ENCODE measurements around the gene POLG.
"Not testable (repeated sequence)": the region's sequence is repeated elsewhere in the genome, so short reads cannot be mapped to it uniquely, and the experiment has no call there.

POLG gene

DNA sequence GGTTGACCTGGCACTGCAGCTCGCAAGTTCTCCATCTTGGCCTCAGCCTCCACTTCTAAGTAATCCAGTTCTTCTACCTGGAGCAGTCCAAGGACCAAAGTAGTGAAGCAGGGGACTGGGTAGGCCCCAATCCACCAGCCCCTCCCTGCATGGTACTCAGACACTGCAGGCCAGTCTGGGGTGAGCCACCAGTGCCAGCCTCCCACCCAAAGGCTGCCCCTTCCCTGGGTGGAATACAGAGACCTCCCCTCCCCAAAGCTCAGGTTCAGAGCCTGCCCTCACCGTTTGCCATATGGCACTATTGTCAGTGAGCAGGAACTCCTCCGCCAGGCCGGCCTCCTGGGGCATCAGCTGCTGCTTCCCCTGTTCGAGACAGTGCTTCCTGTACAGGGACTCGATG, 10.8 kb downstream of the POLG start:
- DNase-seq: no peak

DNA sequence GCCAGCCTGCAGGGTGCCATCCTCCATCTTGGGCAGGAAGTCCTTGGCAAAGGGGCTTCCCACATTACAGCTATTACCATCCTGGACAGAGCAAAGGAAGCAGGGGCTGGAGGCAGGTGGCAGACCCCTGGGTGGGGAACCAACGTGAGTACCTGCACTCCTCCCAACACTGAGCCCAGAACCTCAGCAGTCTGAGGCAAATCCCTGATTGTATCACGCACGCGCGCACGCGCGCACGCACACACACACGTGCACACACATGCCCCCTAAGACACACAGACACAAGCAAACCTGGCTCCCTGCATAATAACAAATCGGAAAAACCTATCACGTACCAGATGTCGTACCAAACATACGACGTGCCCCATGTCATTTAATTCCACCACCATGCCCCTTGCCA, 11.8 kb downstream of the POLG start:
- DNase-seq: no peak

DNA sequence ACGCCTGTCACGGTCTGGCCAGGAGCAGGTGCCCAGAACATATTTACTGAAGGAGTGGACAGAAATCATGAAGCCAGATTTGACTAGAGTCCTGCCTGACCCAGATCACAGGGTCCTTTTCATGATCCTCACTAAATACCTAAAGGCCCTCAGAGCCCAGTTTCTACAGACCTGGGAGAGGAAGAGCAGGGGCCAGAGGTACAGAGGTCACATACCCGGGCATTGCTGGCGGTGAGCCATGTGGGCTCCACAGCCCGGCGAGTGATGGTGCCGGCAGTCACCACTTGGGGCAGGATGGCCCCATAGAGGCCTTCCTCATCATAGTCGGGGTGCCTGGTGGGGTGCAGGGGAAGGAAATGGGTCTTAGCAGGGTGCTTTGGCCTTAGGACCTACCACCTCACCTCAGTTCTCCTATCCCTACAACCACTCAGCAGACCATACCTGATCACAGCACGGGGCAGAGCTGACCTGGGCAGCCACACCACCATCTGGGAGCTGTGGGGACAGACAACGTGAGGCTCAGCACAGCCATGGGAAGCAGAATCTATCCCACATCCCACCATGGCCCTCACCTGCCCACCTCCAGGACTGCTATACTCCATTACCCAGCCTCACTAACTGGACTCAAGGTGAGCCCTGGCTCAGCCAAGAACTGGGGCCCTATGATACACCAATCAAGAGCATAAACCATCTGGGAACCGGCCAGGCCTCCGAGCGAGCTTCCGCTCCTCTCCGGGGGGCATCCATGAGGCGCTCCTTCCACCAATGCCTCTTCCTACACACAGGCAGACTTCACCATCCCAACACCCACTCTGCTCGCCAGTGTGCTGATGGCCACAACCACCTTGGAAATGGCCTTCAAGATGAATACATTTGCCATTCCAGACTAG, 12.9 kb downstream of the POLG start:
- no peak for DNase-seq

DNA sequence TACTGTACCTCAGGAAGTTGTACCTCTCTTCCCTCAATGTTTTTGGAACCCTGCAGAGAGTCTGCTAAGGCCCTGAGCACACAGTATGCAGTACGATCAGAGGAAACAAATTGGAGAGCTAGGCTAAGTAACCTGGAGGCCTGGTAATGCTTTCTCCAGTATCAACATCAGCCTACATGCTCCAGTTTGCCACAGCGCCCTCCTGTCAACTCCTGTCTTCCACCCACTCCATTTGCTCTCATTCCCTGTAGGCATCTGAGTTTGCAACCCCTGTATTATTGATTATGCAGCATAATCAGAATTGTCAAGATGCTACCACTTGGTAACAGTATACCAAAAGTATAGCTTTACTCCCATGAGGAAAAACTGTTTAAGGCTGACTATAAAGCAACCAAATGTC, 14.4 kb downstream of the POLG start:
- no peak for DNase-seq

DNA sequence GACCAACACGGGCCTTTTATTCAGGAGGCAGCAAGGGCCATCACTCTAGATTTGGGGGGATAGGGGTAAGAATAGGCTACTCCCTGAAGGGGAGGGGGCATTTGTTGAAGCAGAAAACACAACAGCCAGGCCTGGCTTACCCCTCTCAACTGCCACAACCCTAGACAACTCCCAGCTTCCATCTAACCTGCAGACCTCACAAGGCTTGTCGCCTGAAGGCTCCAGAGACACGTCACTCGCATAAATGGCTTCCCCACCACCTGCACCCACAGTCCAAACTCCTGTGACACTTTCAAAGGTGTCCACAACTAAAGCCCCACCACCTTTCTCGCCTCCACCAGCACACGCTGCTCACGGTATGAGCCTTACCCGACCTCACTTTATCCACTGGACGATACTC, 14.9 kb downstream of the POLG start:
- no peak for DNase-seq

DNA sequence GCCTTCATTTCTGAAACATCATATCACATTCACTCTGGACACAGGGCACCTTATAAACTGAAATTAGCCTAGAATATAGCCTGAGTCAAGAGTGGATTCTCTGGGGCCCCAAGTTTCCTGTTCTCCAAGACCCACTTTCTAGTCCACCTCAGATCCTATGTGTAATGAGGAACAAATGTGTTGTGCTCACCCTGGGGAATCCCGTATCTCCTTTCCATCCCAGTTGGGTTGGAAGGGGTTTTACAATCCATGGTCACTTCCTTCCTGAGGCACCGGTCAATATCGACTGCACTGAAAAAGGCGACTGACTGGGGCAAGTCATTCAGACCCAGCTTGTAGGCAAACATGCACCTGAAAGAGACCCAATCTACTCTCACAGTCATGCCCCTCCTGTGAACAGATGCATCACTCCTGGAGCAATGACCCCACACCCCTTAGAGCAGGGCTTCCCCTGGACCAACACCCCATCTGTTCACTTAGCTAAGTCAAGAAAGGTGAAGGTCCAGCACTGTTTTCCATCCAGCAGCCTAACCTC, 17.4 kb downstream of the POLG start:
- no peak for DNase-seq

DNA sequence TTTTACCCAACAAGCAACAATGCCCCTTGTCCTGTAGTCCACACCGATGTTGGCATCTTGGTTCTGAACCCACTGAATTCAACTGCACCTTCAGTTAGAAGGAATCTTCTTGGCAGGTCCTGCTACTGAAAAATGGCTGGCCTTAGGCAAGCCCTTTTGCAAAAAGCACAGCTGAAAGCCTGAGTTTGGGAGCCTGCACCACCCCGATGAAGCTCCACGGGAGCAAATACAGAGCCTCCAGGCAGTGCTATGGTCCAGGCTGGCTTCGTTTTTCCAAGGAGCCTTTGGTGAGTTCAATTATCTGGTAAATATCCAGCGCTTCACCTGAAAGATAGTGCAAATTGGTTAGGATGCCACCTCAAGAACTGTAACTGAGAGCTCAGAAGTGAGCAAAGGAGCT, 18.1 kb downstream of the POLG start:
- DNase-seq: no peak

DNA sequence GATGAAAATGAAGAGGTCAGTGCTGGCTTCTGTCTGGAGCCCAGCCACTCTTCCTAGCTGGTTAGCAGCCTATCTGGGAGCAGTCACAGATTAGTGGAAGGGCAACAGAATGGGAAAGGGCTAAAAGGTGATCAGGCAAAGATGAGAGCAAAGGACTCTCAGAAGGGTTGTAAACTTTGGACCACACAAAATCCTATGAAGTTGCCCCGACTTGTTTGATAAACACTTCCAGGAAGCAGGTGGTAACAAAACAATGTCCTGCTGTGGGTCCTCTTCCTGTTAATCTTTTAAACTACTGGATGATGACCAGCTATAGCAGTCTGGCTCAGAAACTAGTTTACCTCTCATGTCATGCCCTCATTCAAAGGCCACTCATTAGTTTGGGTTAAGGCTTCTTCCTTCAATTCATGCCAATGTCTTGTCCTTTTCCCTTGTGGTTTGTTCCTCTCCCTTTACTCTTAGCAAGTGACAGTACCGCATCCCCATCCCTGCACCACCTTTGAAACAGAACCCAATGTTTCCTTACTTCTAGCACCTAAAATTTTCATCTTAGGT, 19.2 kb downstream of the POLG start:
- no peak for DNase-seq

DNA sequence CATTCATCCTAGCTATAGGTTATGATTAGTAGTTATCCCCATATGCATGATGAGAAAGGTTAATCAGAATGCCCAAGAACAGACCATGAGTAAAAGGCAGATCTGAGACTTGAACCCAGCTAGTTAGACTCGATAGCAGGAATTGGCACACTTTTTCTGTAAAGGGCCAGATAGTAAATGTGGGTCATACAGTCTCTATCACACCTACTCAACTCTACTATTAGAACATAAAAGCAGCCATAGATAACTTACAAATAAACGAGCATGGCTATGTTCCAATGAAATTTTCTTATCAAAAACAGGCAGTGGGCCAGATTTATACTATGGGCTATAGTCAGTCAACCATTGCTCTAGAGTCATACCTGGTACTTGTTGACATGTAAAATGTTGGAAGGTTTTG, 24.6 kb downstream of the POLG start:
- DNase-seq: no peak

DNA sequence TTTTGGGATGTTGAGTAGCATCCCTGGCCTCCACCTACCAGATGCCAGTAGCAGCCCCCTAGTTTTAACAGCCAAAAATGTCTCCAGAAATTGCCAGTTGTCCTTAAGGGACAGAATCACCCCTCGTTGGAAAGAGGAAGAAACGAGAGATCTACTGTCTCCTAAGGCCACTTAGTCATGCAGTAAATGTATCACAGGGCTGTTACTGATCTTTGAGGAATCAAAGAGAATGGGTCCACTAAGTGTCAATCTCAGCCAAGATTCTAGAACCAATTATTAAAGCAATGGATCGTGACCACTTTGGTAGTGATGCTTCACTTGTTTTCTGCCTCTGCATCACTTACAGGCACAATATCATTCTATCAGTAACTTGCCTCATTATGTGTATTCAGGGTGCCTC, 26.4 kb downstream of the POLG start:
- no peak for DNase-seq

DNA sequence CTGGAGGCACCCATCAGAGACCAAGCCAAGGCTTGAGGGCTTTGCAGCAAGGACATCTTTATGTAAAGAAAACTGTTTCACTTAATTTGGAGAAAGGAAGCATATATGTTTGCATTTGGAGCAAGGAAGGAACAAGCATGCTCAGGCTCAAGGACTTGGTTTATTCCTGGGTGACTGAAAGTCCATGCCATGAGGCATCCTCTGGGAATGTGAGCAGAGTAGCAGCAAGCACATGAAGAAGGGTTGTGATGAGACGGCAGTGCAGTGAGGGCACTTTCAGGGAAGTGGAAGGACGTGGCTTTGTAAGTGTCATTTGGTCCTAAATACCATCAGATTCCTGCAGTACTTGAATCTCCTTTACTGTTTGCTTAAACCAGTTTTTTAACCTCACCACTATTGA, 26.8 kb downstream of the POLG start:
- no peak for DNase-seq

DNA sequence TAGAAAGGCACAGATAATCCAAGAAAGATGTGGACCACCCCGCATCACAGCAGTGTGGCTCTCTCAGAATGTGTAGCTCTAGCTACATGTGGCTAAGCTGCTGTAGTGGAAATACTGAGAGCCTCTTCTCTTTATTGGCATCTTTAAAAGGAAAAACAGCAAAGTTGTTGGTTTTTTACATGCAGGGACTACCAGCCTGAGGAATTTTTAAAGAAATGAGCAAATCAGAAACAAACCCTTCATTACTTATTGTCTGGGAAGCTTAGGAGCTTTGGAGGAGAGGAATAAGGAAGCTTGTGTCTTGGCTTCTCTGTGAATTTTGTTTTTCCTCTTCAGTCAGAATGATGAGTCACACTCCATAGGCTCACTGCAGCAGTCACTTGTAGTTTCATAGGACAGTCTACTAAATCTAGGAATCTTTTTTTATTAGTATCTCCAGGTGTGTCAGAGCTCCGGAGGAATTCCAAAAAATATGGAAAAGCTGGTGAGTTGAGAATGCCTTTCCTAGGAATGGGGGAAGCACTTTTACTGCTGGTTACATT, 27.5 kb downstream of the POLG start:
- no peak for DNase-seq

DNA sequence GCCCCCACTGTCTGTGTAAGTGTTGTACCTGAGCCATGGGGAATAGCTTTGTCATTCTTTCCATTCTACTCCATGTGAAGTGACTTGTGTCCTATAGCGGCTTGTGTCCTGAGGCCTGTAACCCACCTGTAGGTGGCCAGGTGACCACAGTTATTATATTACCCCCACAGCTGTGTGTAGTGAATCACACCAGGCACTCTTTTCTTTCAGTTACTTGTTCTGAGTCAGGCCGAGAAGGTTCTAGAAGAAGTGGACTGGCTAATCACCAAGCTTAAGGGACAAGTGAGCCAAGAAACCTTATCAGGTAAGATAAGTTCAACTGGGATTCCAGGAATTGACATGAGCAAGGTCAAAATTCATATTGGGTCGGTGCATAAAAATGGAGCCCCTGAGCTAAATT, 29.2 kb downstream of the POLG start:
- no peak for DNase-seq

DNA sequence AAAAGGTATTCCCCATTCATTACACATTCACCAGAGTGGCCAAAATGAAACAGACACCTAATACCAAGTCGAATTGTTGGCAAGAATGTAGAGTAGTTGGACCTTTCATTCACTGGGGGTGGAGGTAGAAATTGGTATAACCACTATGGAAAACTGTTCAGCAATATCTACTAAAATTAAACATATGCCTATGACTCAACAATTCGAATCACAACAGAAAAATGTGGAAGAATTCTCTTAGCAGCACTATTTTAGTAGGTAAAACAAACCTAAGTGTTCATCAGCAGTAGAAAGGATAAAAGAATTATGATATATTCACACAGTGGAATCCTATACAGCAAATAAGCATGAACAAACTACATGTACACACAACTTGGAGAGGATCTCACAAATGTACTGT, 30.6 kb downstream of the POLG start:
- no peak for DNase-seq

DNA sequence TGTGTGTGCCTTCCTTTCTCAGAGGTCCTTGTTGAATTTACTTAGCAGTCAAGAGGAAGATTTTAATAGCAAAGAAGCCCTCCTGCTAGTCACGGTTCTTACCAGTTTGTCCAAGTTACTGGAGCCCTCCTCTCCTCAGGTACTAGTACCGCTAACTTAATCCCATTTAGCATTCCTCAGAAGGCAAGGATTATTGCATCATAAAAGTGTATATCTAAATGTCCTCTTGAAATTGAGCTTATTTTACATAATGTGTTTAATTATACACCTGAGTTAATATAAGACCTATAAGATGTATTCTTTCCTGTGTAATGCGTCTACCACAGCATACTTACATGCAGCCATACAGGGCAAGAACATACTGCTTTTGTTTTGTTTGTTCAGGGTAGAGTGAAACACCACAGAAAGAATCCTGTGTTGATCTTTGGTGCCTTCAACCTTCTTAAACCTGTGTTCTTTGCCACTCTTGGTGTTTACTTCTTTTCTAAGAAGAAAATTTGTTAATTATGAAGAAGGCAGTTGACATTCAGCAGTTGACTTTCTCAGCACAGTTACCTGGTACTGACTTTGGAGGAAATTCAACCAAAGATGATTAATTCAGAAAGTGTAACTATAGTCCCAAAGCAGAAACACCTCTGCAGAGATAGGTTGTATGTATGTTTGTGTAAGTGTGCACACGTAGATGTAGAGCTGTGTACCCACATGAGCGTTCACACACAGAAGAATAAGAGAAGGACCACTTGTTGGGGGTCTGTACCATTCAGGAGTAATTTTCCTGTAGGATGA, 33.1 kb downstream of the POLG start:
- no peak for DNase-seq

DNA sequence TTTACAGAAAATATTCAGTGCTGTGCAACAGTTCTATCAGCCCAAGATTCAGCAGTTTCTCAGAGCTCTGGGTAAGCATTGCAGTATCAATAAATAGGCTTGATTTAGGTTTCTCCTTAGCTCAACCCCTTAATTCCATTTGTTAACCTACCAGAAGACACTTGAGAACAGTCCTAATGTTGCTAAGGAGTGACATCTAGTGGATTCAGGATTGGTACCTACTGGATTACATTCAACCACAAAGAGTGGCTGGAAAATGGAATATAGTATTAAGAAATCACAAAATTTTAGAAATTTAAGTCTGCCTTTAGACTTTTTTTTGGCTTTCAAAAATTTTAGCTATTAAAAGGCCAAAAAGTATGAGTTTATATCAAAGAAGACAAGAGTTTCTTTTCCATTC, 34.7 kb downstream of the POLG start:
- DNase-seq: no peak

DNA sequence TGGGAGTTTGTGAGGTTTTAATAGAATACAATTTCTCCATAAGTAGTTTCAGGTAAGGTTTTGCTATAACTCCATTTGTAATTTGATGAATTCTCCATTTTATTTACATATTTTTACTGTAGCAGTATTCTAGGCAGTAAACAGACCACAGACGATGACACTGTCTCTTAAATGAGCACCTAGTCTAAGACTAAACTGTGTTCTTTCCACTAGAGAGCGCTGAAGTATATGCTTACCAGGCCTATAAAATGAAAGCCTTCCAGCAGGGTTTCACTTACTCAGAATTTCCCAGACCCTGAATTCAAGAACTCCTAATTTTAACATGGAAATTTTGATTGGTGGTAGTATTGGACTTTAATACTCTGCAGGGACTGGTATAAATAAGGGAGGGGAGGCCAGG, 41.6 kb downstream of the POLG start:
- no peak for DNase-seq

DNA sequence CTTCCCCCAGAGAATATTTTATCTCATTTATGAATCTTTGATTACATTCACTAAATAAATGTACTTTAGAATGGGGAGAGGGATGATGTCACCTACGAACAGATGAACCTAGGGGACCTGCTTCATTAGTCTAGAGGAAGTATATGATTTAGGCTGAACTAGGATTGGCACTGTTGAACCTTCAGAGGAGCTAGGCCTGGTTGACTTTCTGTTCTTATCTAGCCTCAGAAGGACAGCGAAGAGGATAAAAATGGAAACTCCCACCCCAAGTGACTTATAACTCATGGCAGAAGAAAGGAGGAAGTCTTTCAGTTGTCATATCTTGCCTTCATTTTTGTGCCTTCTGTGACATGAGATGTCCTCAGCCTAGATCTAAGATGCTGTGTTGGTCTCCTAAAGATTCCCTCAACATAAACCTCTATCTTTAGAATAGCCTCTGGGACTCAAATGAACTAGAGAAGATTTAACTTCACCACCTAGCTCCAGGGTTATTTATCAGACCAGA, 42.6 kb downstream of the POLG start:
- DNase-seq: no peak

DNA sequence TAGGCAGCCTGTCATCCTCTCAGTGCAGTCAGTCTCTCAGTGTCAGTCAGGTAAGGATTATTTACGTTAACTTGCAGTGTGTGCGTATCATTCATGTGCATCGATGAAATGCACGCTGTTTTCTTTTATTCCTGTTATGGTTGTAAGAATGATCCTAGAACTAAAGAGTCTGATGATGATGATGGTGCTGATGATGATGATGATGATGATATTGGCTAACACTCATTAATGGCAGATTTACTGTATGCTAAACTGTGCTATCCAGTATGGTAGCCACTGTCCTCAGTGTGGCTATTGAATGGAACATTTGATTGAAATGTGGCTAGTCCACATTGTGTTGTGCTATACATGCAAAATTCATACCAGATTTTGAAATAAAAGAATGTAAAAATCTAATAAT, 51.4 kb downstream of the POLG start:
- no peak for DNase-seq

DNA sequence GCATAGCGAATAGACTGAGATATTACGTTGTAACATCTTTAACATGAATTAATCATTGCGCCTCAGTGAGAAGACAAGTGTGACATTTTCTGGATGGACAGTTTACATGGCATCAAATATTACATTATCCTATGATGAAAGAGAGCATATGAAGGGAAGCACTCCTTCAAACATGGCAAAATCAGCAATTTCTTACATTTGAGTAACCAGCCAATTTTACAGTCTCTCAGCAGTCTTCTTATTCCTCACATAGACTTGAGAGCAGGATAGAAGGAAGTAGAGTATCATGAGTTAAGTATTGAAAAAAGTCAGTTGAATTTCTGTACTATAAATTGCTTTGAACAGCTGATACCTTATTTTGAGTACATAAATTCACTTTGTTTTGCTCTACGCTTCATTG, 52.0 kb downstream of the POLG start:
- DNase-seq: no peak

DNA sequence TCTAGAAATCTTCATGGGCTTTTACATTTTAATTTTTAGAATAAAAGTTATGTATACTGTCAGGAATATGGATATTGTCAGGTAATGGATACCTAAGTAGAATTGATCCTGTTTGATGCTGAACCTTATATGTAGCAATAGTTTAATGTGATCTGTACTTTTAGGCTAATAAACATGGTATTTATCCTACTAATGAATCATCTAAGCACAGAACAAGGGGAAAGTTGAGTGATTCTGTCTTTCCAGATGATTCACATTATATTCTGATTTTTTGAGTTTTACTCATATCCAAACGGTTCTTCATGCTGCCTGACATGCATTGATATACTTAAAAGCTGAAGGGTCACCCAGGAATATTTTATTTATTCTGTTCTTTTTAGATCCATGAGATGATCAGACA, 56.3 kb downstream of the POLG start:
- no peak for DNase-seq

DNA sequence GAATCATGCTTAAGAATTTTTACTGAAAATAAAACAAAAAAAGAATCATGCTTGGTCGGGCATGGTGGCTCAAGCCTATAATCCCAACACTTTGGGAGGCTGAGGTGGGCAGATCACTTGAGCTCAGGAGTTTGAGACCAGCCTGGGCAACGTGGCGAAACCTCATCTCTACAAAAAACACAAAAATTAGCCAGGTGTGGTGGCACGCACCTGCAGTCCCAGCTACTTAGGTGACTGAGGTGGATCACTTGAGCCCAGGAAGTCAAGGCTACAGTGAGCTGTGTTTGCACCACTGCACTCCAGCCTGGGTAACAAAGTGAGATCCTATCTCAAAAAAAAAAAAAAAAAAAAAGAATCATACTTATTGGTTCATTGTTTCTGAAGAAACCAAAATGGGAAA, 57.3 kb downstream of the POLG start:
- not testable (repeated sequence) for DNase-seq

Data from activated naive CD4-positive, alpha-beta T cell (primary cell).